Measurements from ENCODE around the gene ENTPD5.
"Not testable (repeated sequence)": the region's sequence is repeated elsewhere in the genome, so short reads cannot be mapped to it uniquely, and the experiment has no call there.

ENTPD5 gene

GRCh38 chr14:74014299-74014698 lies 4.8 kb downstream of the ENTPD5 start:
- H3K9me3 ChIP-seq (ENCODE audit: low read length), result no peaks in the 10 kb centered on the region
- H3K4me1 ChIP-seq (ENCODE audit: insufficient read depth, low read length, severe bottlenecking), result peaks cover 7% of the 10 kb centered on the region
- H4K20me1 ChIP-seq (ENCODE audit: insufficient read depth, low read length), result no peaks in the 10 kb centered on the region
- H3K36me3 ChIP-seq (ENCODE audit: insufficient read depth, low read length), result peaks cover 31% of the 10 kb centered on the region
- H3F3A ChIP-seq (ENCODE audit: insufficient read depth, low read length), result no peaks in the 10 kb centered on the region
- H3K27me3 ChIP-seq (ENCODE audit: insufficient read depth, low read length), result no peaks in the 10 kb centered on the region
- no peaks in the 10 kb centered on the region for H3K79me2 ChIP-seq (ENCODE audit: insufficient read depth, low read length)
- no peaks in the 10 kb centered on the region for H3K9me2 ChIP-seq (ENCODE audit: low read depth, low read length)
- H3K4me2 ChIP-seq (ENCODE audit: low read length), result no peak overlapping the region
- no peak overlapping the region for H3K9ac ChIP-seq (ENCODE audit: low read length)
- no peak overlapping the region for H3K27ac ChIP-seq (ENCODE audit: low read depth, low read length, poor library complexity, severe bottlenecking)
- H3K4me3 ChIP-seq (ENCODE audit: low read depth, low read length, poor library complexity, severe bottlenecking), result no peak overlapping the region
- TF ChIP-seq EZH2 (IDR thresholded peaks at IDR 0.05; ENCODE audit: borderline replicate concordance, low read length), result no peak
- TF ChIP-seq CTCF (IDR thresholded peaks at IDR 0.05; ENCODE audit: low read length), result no peak
- H2AFZ ChIP-seq (ENCODE audit: low read length), result no peak overlapping the region

GRCh38 chr14:74008843-74009499 lies 10.1 kb downstream of the ENTPD5 start:
- Histone ChIP-seq H3K79me2 (ENCODE audit: insufficient read depth, low read length) (no peaks in the 10 kb centered on the region), H3K27me3 (ENCODE audit: insufficient read depth, low read length) (no peaks in the 10 kb centered on the region), H3K4me1 (ENCODE audit: insufficient read depth, low read length, severe bottlenecking) (no peaks in the 10 kb centered on the region), H3F3A (ENCODE audit: insufficient read depth, low read length) (no peaks in the 10 kb centered on the region), H3K27ac (ENCODE audit: low read depth, low read length, poor library complexity, severe bottlenecking) (no peak overlapping the region), H3K4me2 (ENCODE audit: low read length) (no peak overlapping the region), H3K9me3 (ENCODE audit: low read length) (no peaks in the 10 kb centered on the region), H3K9ac (ENCODE audit: low read length) (no peak overlapping the region), H2AFZ (ENCODE audit: low read length) (no peak overlapping the region), H3K4me3 (ENCODE audit: low read depth, low read length, poor library complexity, severe bottlenecking) (no peak overlapping the region), H4K20me1 (ENCODE audit: insufficient read depth, low read length) (no peaks in the 10 kb centered on the region), H3K9me2 (ENCODE audit: low read depth, low read length) (no peaks in the 10 kb centered on the region), H3K36me3 (ENCODE audit: insufficient read depth, low read length) (peaks cover 45% of the 10 kb centered on the region)
- TF ChIP-seq CTCF (IDR thresholded peaks at IDR 0.05; ENCODE audit: low read length) (no peak), EZH2 (IDR thresholded peaks at IDR 0.05; ENCODE audit: borderline replicate concordance, low read length) (no peak)

- not testable (repeated sequence) for H3K27me3 ChIP-seq (ENCODE audit: insufficient read depth, low read length); H3K27ac ChIP-seq (ENCODE audit: low read depth, low read length, poor library complexity, severe bottlenecking); H3K79me2 ChIP-seq (ENCODE audit: insufficient read depth, low read length); H2AFZ ChIP-seq (ENCODE audit: low read length); H3K9ac ChIP-seq (ENCODE audit: low read length); H3K4me2 ChIP-seq (ENCODE audit: low read length); H3K4me1 ChIP-seq (ENCODE audit: insufficient read depth, low read length, severe bottlenecking); H3K4me3 ChIP-seq (ENCODE audit: low read depth, low read length, poor library complexity, severe bottlenecking); H3F3A ChIP-seq (ENCODE audit: insufficient read depth, low read length); H3K9me3 ChIP-seq (ENCODE audit: low read length); H4K20me1 ChIP-seq (ENCODE audit: insufficient read depth, low read length); H3K9me2 ChIP-seq (ENCODE audit: low read depth, low read length)
- H3K36me3 ChIP-seq (ENCODE audit: insufficient read depth, low read length), result peaks cover 25% of the 10 kb centered on the region
These were observed 13.4 kb downstream of the ENTPD5 start for GRCh38 chr14:74005664-74006063.

GRCh38 chr14:73998726-73999125 lies 20.4 kb downstream of the ENTPD5 start:
- no peak overlapping the region for H2AFZ ChIP-seq (ENCODE audit: low read length)
- no peaks in the 10 kb centered on the region for H3K9me2 ChIP-seq (ENCODE audit: low read depth, low read length)
- peaks cover 16% of the 10 kb centered on the region for H3K4me1 ChIP-seq (ENCODE audit: insufficient read depth, low read length, severe bottlenecking)
- TF ChIP-seq CTCF (IDR thresholded peaks at IDR 0.05; ENCODE audit: low read length) (no peak), EZH2 (IDR thresholded peaks at IDR 0.05; ENCODE audit: borderline replicate concordance, low read length) (no peak)
- H3K4me3 ChIP-seq (ENCODE audit: low read depth, low read length, poor library complexity, severe bottlenecking), result no peak overlapping the region
- peaks cover 11% of the 10 kb centered on the region; the same call in 1 of the 2 replicates for H3K36me3 ChIP-seq (ENCODE audit: insufficient read depth, low read length)
- no peaks in the 10 kb centered on the region for H3F3A ChIP-seq (ENCODE audit: insufficient read depth, low read length)
- no peaks in the 10 kb centered on the region for H3K27me3 ChIP-seq (ENCODE audit: insufficient read depth, low read length)
- no peaks in the 10 kb centered on the region for H3K79me2 ChIP-seq (ENCODE audit: insufficient read depth, low read length)
- no peak overlapping the region for H3K27ac ChIP-seq (ENCODE audit: low read depth, low read length, poor library complexity, severe bottlenecking)
- no peak overlapping the region for H3K4me2 ChIP-seq (ENCODE audit: low read length)
- H4K20me1 ChIP-seq (ENCODE audit: insufficient read depth, low read length), result no peaks in the 10 kb centered on the region
- no peak overlapping the region for H3K9ac ChIP-seq (ENCODE audit: low read length)
- H3K9me3 ChIP-seq (ENCODE audit: low read length), result no peaks in the 10 kb centered on the region
